Activated CD8-positive, alpha-beta memory T cell treated with anti-CD3 and anti-CD28 coated beads, Interleukin-2, amount 50 U/mL, for 1 hour (primary cell): ENCODE data around the gene FTSJ3.
"Not testable (repeated sequence)": the region's sequence is repeated elsewhere in the genome, so short reads cannot be mapped to it uniquely, and the experiment has no call there.

Source experiments
- DNase-seq: peaks from one replicate; pipeline ENCODE4 v3.0.0-alpha.2; 2020; ENCODE audit errors: extremely low read depth

FTSJ3 gene

GRCh38 chr17:63843910-63844677 is 16.6 kb upstream of the FTSJ3 start:
- DNase-seq = no peak

DNA sequence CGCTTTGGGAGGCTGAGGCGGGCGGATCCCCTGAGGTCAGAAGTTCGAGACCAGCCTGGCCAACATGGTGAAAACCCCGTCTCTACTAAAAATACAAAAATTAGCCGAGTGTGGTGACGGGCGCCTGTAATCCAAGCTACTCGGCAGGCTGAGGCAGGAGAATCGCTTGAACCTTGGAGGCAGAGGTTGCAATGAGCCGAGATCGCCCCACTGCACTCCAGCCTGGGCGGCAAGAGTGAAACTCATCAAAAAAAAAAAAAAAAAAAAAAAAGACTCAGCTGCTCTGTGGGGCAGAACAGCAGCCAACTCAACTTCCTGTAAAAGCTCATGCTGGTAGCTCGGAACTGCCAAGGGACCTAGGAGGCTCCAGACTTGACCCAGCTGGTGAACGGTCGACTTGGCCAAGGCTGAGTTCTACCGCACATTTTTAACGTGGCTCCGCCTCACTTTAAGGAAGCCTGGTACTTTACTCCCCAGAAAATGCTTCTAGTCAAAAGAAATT is 16.0 kb upstream of the FTSJ3 start:
- not testable (repeated sequence) for DNase-seq

DNA sequence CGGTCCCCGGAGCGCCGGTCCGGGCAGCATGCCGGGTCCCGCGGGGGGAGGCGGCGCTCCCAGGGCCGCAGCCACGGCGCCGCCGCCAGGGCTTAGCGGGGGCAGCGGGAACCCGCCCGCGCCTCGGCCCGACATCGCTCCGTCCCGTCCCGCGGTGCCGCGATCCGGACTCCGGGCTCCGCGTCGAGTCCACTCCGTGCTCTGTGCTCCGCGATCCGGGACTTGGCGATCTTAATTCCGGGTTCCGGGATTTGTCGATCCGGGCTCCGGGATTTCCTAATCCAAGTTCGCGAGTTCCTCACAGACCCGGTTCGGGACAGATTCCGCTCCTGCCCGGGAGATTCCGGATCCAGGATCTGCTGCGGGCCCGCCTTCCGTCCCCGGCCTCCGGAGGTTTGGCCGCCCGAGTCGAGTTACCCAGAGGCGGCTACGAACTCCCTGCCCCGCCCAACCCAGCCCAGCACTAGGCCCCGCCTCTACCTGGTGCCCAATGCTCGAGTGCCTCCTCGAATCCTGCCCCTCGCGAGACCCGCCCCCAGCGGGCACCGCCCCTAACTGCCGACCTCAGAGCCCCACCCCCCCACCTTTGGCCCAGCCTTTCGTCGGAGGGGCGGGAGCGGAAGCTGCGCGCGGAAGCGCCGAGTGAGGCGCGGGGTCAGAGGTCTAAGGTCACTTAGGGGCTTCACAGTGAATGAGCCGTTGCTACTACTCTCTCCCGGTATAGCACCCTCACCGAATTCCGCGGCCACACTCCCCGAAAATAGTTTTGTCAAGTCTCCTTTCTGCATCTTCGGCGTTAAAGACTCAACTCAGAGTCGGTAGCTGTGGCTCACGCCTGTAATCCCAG is 15.3 kb upstream of the FTSJ3 start, which contains the start of gene SMARCD2:
Gene SMARCD2, minus strand, starts transcription at position 146 of the 847 bp plus-strand sequence. Its CDS starts 11 bp downstream, at position 135.
- peak; percentile 97 for DNase-seq

DNA sequence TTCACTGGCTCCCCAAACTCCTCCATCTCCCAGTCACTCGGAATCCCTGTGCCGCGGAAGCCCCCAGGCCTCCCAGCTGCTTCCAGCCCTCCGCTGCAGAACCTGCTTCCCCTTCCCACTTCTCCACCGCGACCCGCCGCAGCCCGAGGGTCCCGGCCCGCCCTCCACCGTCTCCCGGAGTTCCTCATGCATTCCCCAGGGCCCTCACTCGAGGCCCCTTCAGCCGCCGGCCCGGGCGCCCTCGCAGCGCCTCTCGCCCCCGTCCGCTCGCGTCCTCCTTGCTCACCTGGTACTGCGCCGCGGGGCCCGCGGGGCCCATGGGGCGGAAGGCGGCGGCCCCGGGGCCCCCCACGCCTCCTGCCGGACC is 14.7 kb upstream of the FTSJ3 start:
- no peak for DNase-seq

GRCh38 chr17:63841350-63842172 is 14.1 kb upstream of the FTSJ3 start:
- DNase-seq = no peak

- DNase-seq = no peak
Observed at GRCh38 chr17:63840591-63841349, 13.3 kb upstream of the FTSJ3 start.

GRCh38 chr17:63838631-63839171 is 11.2 kb upstream of the FTSJ3 start:
- no peak for DNase-seq

GRCh38 chr17:63837962-63838600 is 10.6 kb upstream of the FTSJ3 start:
- no peak for DNase-seq

DNA sequence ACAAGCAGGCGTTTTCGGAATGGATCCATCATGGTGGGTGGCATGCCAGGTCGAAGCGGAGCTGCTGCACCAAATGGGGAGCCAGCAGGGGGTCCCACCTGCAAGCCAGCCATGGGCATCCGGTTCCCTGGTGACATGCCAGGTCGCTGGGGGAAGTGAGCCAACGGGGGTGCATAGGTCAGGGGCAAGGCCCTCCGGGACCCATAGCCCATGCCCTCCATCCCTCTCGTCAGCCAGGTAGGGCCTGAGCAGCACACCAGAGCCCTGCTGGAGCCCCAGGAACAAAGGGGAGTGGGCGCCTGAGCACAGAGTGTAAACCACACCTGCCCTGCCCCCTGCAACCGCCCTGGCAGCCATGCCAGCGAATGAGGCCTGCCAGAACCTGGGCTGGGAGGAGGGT is 10.0 kb upstream of the FTSJ3 start:
- DNase-seq = no peak

DNA sequence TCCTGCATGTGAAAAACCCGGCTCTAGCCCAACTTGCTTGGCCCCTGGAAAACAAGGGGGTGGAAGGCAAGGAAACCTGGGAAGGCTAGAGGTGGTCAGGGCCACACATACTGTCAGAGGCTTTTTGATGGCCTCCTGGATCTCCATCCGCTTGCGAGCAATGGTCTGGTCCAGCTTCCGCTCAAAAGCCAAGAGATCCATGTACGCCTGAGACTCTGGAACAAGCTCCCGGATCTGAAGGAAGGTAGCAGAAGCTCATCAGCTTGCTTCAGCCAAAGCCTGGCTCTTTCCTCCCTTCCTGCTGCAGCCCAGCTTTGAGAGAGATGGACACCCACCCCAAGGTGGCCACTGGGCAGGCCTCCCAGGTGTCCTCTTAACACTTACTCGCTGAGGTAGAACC is 9.3 kb upstream of the FTSJ3 start:
- DNase-seq = no peak

DNA sequence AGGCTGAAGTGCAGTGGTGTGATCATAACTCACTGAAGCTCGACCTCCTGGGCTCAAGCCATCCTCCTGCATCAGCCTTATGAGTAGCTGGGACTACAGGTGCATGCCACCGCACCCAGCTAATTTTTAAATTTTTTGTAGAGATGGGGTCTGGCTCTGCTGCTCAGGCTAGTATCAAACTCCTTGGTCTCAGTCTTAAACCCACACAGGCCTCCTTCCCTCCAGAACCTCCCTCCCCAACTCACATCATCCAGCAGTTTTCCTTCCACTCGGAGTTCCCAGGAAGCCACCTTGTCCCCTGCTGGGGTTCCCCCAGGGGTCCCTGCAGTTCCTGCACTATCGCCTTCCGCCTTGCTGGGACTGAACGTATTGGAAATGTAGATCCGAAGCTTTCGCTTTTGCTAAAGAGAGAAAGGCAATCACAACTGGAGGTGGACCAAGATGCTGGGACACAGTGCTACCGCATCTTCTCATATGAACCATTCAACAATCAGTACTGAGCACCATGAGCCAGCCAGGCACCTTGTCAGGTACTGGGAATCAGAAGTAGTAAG is 7.8 kb upstream of the FTSJ3 start:
- DNase-seq = no peak

DNA sequence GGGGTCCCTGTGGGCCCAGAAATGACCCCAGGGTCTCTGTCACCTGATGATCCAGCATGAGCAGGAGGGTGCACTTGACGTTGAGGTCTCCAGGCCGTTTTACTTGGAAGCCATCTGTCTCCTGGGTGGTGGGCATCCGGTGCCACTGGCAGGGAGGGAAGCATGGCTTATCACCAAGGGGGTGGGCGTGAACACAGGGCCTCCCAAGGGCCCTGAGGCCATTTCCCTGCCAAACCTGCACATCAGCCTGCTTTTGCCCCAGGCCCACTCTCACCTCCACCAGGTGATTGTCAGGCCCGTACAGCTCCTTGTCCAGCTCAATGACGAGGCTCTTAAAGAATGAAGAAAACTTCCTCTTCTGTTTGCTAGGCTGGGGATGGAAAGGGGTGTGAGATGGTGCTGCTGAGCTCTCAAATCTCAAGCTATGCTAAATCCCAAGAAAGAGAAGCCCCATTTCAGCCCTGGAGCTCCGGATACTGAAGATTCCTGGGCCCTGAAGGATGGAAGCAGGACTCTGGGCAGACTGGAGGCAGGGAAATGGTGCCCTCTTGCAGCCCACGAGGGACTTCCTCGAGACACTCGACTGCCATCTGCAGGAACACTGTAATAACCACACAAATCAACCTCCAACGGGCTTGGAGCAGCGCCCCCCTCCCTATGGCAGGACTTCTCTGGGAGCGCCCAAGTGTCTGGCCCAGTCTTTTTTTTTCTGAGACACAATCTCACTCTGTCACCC is 7.1 kb upstream of the FTSJ3 start:
- DNase-seq = peak; percentile 32

DNA sequence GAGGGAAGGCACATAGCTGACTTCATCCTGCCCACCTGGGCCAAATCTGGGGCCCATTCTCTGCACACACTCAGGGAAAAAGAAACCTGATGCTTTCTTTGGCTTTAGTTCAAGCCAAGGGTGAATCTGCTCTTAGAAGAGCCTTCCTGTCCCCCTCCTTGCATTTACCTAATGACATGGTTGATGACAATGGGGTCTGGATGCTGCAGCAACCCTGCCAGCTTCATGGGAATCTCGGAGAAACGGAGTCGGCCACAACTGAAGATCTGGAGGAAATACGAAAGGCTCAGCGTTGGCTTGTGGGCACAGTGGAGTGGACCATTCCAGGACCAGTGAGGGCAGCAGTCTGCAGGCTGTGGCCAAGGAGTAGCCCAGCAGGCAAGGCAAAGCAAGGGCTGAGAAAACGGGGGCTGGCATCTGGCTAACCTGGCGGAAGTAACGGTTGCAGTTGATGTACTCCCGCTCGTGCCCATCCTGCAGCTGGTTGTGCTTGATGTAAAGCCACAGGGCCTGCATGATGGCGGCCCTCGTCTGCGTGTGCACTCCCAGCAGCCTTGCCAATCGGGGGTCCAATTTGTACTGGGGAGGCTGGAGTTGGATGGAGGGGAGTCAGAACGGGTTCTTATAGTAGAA is 6.4 kb upstream of the FTSJ3 start:
- DNase-seq = no peak

GRCh38 chr17:63833026-63833740 is 5.7 kb upstream of the FTSJ3 start:
- no peak for DNase-seq

DNA sequence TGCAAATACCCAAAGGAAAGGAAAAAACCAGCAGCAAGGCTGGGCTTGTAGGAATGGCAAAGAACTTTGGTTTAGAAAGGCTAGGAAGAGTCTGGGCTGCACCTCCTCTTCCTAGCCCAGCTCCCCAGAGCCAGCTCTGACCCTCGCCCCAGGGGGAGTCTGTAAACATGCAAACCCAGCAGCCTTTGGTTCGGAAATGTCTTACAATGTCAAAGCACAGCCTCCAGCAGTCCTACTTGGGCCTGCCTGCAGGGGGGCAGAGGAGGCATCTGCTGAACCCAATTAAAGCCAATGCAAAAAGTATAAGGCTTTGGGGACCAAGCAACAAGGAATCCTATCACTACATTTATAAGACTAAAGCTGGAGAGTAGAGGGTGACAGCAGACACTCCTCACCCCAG is 5.0 kb upstream of the FTSJ3 start:
- no peak for DNase-seq

DNA sequence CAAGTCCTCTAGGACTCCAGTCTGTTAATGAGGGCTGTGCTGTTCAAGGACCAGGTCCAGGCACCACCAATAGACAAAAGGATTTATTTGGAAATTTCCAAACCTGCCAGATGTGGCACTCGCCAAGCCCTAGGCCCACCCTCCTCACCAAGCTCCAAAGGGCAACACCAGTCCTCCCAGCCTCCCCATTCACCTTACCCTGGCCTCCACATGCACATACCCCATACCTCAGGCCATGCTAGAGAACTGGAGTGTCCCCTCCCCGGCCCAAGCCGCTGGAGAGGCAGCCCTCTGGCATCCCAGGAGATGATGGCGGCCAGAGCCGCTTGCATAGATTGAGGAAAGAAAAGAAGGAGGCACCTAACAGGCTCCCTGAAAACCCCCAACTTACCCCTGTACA is 4.6 kb upstream of the FTSJ3 start:
- DNase-seq = no peak

GRCh38 chr17:63831505-63831904 is 4.0 kb upstream of the FTSJ3 start:
- no peak for DNase-seq

GRCh38 chr17:63830904-63831491 is 3.5 kb upstream of the FTSJ3 start:
- no peak for DNase-seq
